Measurements from ENCODE around the gene DYTN.

DNA sequence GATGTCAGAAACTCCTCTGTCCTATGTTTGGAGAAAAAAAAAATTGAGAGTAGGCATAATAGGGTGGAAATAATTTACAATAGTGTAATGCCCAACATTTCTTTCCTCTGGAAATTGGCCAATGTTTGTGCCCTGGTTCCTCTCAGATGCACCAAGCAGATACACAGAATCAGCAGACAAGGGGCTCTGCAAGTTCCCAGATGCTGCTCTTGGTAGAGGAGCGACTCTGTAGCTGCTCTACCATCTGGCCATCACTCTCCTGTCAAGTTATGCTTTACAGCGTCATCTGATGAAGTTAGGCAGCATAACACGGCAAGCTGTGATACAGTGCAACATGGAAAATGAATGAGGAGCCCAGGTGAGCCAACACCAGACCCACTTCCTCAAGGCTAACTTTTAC lies 1.6 kb downstream of the DYTN start:
- TF ChIP-seq BHLHE40 (IDR thresholded peaks at IDR 0.05; ENCODE audit: borderline replicate concordance) (no peak), FOXK2 (IDR thresholded peaks at IDR 0.05) (no peak), ELF4 (IDR thresholded peaks at IDR 0.05) (no peak), HDGF (IDR thresholded peaks at IDR 0.05; ENCODE audit: borderline replicate concordance) (no peak), SUZ12 (IDR thresholded peaks at IDR 0.05) (no peak), ARNT (IDR thresholded peaks at IDR 0.05) (no peak), L3MBTL2 (conservative IDR thresholded peaks at IDR 0.05) (no peak), FOXA1 (IDR thresholded peaks at IDR 0.05) (no peak), SP1 (IDR thresholded peaks at IDR 0.05) (no peak), FOXM1 (IDR thresholded peaks at IDR 0.05; ENCODE audit: borderline replicate concordance) (no peak), TARDBP (IDR thresholded peaks at IDR 0.05) (no peak), NFRKB (IDR thresholded peaks at IDR 0.05) (no peak), ZNF384 (IDR thresholded peaks at IDR 0.05) (no peak)
- TF ChIP-seq, protein P1, sequence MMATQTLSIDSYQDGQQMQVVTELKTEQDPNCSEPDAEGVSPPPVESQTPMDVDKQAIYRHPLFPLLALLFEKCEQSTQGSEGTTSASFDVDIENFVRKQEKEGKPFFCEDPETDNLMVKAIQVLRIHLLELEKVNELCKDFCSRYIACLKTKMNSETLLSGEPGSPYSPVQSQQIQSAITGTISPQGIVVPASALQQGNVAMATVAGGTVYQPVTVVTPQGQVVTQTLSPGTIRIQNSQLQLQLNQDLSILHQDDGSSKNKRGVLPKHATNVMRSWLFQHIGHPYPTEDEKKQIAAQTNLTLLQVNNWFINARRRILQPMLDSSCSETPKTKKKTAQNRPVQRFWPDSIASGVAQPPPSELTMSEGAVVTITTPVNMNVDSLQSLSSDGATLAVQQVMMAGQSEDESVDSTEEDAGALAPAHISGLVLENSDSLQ (IDR thresholded peaks at IDR 0.05), result no peak
